Neuronal stem cell (in vitro differentiated cells): ENCODE measurements around the gene PCK1.

Source experiments
- DNase-seq: peaks from one replicate; pipeline ENCODE4 v3.0.0-alpha.2; 2013; ENCODE audit warnings: low spot score
- H2AFZ ChIP-seq: one replicate; pipeline ENCODE4 v1.6.1; 2013; ENCODE audit warnings: mild to moderate bottlenecking, low read length, inconsistent platforms
- H2AK5ac ChIP-seq: 2 replicates; pipeline ENCODE4 v1.6.1; 2013; ENCODE audit warnings: low read depth, mild to moderate bottlenecking, inconsistent platforms, low read length, moderate library complexity, mixed read lengths
- H2BK120ac ChIP-seq: 2 replicates; pipeline ENCODE4 v1.6.1; 2013; ENCODE audit warnings: low read depth, mild to moderate bottlenecking, inconsistent platforms, low read length, moderate library complexity, mixed read lengths
- H2BK12ac ChIP-seq: one replicate; pipeline ENCODE4 v1.6.1; 2013; ENCODE audit warnings: low read length, inconsistent platforms
- H2BK15ac ChIP-seq: 2 replicates; pipeline ENCODE4 v1.6.1; 2013; ENCODE audit warnings: mild to moderate bottlenecking, low read length, inconsistent platforms, mixed read lengths
- H2BK5ac ChIP-seq: one replicate; pipeline ENCODE4 v1.6.1; 2013; ENCODE audit warnings: inconsistent platforms, mild to moderate bottlenecking, low read length, moderate library complexity
- H3K14ac ChIP-seq: one replicate; pipeline ENCODE4 v1.6.1; 2013; ENCODE audit warnings: low read length, inconsistent platforms
- H3K18ac ChIP-seq: 2 replicates; pipeline ENCODE4 v1.6.1; 2013; ENCODE audit warnings: low read length, inconsistent platforms
- H3K23ac ChIP-seq: 2 replicates; pipeline ENCODE4 v1.6.1; 2013; ENCODE audit warnings: low read depth, mild to moderate bottlenecking, mixed read lengths, low read length, inconsistent platforms; ENCODE audit not compliant: poor library complexity
- H3K27ac ChIP-seq: replicated peaks from 3 replicates; pipeline ENCODE4 v1.5.1; 2013; ENCODE audit warnings: low read length, inconsistent platforms
- H3K27me3 ChIP-seq, 3 experiments: 2 replicates each; pipeline ENCODE4 v1.6.1; 2013; ENCODE audit warnings: low read length in 3 of 3, mild to moderate bottlenecking in 2 of 3, inconsistent platforms in 1 of 3, low read depth in 1 of 3, mixed read lengths in 1 of 3, moderate library complexity in 1 of 3; ENCODE audit not compliant: control insufficient read depth in 3 of 3, insufficient read depth in 3 of 3
- H3K36me3 ChIP-seq, 2 donors: replicated peaks in 1 of 2; 2 replicates each; pipeline ENCODE4 v1.6.1; 2013; ENCODE audit warnings: low read length in 2 of 2; ENCODE audit not compliant: control insufficient read depth in 2 of 2, insufficient read depth in 2 of 2
- H3K4ac ChIP-seq: 2 replicates; pipeline ENCODE4 v1.6.1; 2013; ENCODE audit warnings: inconsistent platforms, mild to moderate bottlenecking, low read length, moderate library complexity
- H3K4me1 ChIP-seq, 2 donors: 1 replicate in 1 of 2; 2 replicates in 1 of 2; pipeline ENCODE4 v1.6.1; 2013; ENCODE audit warnings: low read length in 2 of 2, low read depth in 1 of 2; ENCODE audit not compliant: control insufficient read depth in 2 of 2, insufficient read depth in 1 of 2
- H3K4me2 ChIP-seq: one replicate; pipeline ENCODE4 v1.6.1; 2013; ENCODE audit warnings: mild to moderate bottlenecking, low read length, inconsistent platforms; ENCODE audit not compliant: insufficient read depth, poor library complexity, severe bottlenecking
- H3K4me3 ChIP-seq, 2 donors: 2 replicates each; pipeline ENCODE4 v1.5.1; 2013; ENCODE audit warnings: low read length in 2 of 2, mild to moderate bottlenecking in 2 of 2, inconsistent platforms in 1 of 2, moderate library complexity in 1 of 2
- H3K79me1 ChIP-seq: one replicate; pipeline ENCODE4 v1.6.1; 2013; ENCODE audit warnings: low read depth, mild to moderate bottlenecking, inconsistent platforms, low read length, moderate library complexity
- H3K9ac ChIP-seq: one replicate; pipeline ENCODE4 v1.6.1; 2013; ENCODE audit warnings: mild to moderate bottlenecking, low read depth, low read length, inconsistent platforms; ENCODE audit not compliant: poor library complexity
- H3K9me3 ChIP-seq, 2 donors: replicated peaks in 1 of 2; 2 replicates each; pipeline versions ENCODE3 to v1.6.1; 2013; ENCODE audit warnings: low read length in 2 of 2, mild to moderate bottlenecking in 2 of 2, inconsistent platforms in 1 of 2, low read depth in 1 of 2, mixed read lengths in 1 of 2, moderate library complexity in 1 of 2; ENCODE audit not compliant: control insufficient read depth in 2 of 2, insufficient read depth in 1 of 2
- H4K8ac ChIP-seq: one replicate; pipeline ENCODE4 v1.6.1; 2013; ENCODE audit warnings: low read depth, mild to moderate bottlenecking, inconsistent platforms, low read length, moderate library complexity
- H4K91ac ChIP-seq: one replicate; pipeline ENCODE4 v1.6.1; 2013; ENCODE audit warnings: low read length, low read depth, mild to moderate bottlenecking, inconsistent platforms; ENCODE audit not compliant: poor library complexity
- WGBS, 2 donors: extraction: QIAGEN DNeasy Blood & Tissue Kit; methylation state at CpG; one replicate each; pipeline ENCODE4 v1.1.7; 2013; ENCODE audit warnings: missing lambda C conversion rate in 2 of 2, mixed read lengths in 1 of 2; ENCODE audit not compliant: insufficient read length in 2 of 2, insufficient replicate concordance in 1 of 2; ENCODE audit errors: extremely low coverage in 2 of 2; 5-methylcytosine and 5-hydroxymethylcytosine counted together

Gene PCK1

GRCh38 chr20:57536120-57536708, 24.7 kb upstream of the PCK1 start:
- Histone ChIP-seq H3K79me1 (no peaks in the 10 kb centered on the region), H2BK120ac (no peak overlapping the region), H2AFZ (no peak overlapping the region), H3K4me1 (no peaks in the 10 kb centered on the region), H3K36me3 (no peaks in the 10 kb centered on the region), H2BK15ac (no peak overlapping the region), H3K27me3 (peaks cover 0 to 10% (median 3%) of the 10 kb centered on the region in 3 experiments), H4K91ac (no peak overlapping the region), H3K4ac (no peak overlapping the region), H3K4me3 (no peak overlapping the region), H3K9me3 (peaks cover 0 to 19% of the 10 kb centered on the region in 2 donors), H2BK5ac (no peak overlapping the region), H3K27ac (no peak overlapping the region), H2AK5ac (no peak overlapping the region), H3K4me2 (no peak overlapping the region), H2BK12ac (no peak overlapping the region), H3K14ac (no peak overlapping the region), H4K8ac (no peak overlapping the region), H3K9ac (no peak overlapping the region), H3K18ac (no peak overlapping the region), H3K23ac (no peak overlapping the region)
- WGBS, 2 donors = no CpG with 5 or more reads among the region's 3 CpGs
- DNase-seq = no peak

GRCh38 chr20:57536771-57537724, 23.9 kb upstream of the PCK1 start:
- H4K8ac ChIP-seq = no peak overlapping the region
- no peak overlapping the region for H3K9ac ChIP-seq
- H3K4ac ChIP-seq = no peak overlapping the region
- H2AFZ ChIP-seq = no peak overlapping the region
- no peak overlapping the region for H3K18ac ChIP-seq
- H3K79me1 ChIP-seq = no peaks in the 10 kb centered on the region
- no peak overlapping the region for H4K91ac ChIP-seq
- H2BK5ac ChIP-seq = no peak overlapping the region
- H3K9me3 ChIP-seq = peaks cover 0 to 19% of the 10 kb centered on the region in 2 donors
- no peak overlapping the region for H3K27ac ChIP-seq
- H2BK120ac ChIP-seq = no peak overlapping the region
- no peak overlapping the region for H3K4me2 ChIP-seq
- H3K4me3 ChIP-seq = no peak overlapping the region
- H3K14ac ChIP-seq = no peak overlapping the region
- H3K36me3 ChIP-seq = no peaks in the 10 kb centered on the region
- peaks cover 0 to 15% (median 3%) of the 10 kb centered on the region in 3 experiments for H3K27me3 ChIP-seq
- no peak overlapping the region for H2BK15ac ChIP-seq
- no peak overlapping the region for H2AK5ac ChIP-seq
- no peak overlapping the region for H2BK12ac ChIP-seq
- no peak for DNase-seq
- no CpG with 5 or more reads among the region's 4 CpGs for WGBS, 2 donors
- H3K23ac ChIP-seq = no peak overlapping the region
- H3K4me1 ChIP-seq = no peaks in the 10 kb centered on the region

- Histone ChIP-seq H3K14ac (no peak overlapping the region), H4K8ac (no peak overlapping the region), H3K4me3 (no peak overlapping the region), H2BK120ac (no peak overlapping the region), H3K79me1 (no peaks in the 10 kb centered on the region), H3K9ac (no peak overlapping the region), H3K23ac (no peak overlapping the region), H3K9me3 (peaks cover 0 to 19% of the 10 kb centered on the region in 2 donors), H3K4me1 (no peaks in the 10 kb centered on the region), H2AFZ (no peak overlapping the region), H2BK12ac (no peak overlapping the region), H3K36me3 (no peaks in the 10 kb centered on the region), H2BK5ac (no peak overlapping the region), H2BK15ac (no peak overlapping the region), H4K91ac (no peak overlapping the region), H3K4ac (no peak overlapping the region), H2AK5ac (no peak overlapping the region), H3K18ac (no peak overlapping the region), H3K27me3 (peaks cover 0 to 21% (median 3%) of the 10 kb centered on the region in 3 experiments), H3K4me2 (no peak overlapping the region), H3K27ac (no peak overlapping the region)
- no CpG with 5 or more reads among the region's 2 CpGs for WGBS, 2 donors
- no peak for DNase-seq
Observed at GRCh38 chr20:57537822-57538221, 23.1 kb upstream of the PCK1 start.

- Histone ChIP-seq H3K14ac (no peak overlapping the region), H2BK5ac (no peak overlapping the region), H3K4me3 (no peak overlapping the region)
Observed at GRCh38 chr20:57539889-57540288, 21.0 kb upstream of the PCK1 start.

More at GRCh38 chr20:57539889-57540288, 21.0 kb upstream of the PCK1 start:
- no peak overlapping the region for H3K27ac ChIP-seq
- H3K4me1 ChIP-seq = no peaks in the 10 kb centered on the region
- no peak overlapping the region for H3K4ac ChIP-seq
- H3K27me3 ChIP-seq = peaks cover 0 to 29% (median 3%) of the 10 kb centered on the region in 3 experiments
- WGBS, 2 donors = no CpG with 5 or more reads among the region's 12 CpGs
- no peaks in the 10 kb centered on the region for H3K79me1 ChIP-seq
- H2AFZ ChIP-seq = no peak overlapping the region
- no peak overlapping the region for H3K18ac ChIP-seq
- H4K91ac ChIP-seq = no peak overlapping the region
- H2BK15ac ChIP-seq = no peak overlapping the region
- peaks cover 0 to 15% of the 10 kb centered on the region in 2 donors for H3K9me3 ChIP-seq
- H2BK12ac ChIP-seq = no peak overlapping the region
- H2AK5ac ChIP-seq = no peak overlapping the region
- H2BK120ac ChIP-seq = no peak overlapping the region
- no peak overlapping the region for H3K23ac ChIP-seq
- no peak overlapping the region for H4K8ac ChIP-seq
- no peak for DNase-seq
- no peaks in the 10 kb centered on the region for H3K36me3 ChIP-seq
- no peak overlapping the region for H3K4me2 ChIP-seq
- no peak overlapping the region for H3K9ac ChIP-seq
